Activated naive CD8-positive, alpha-beta T cell treated with anti-CD3 and anti-CD28 coated beads, Interleukin-2, amount 50 U/mL, for 24 hours (primary cell): ENCODE results near the gene CLEC18C.
"Not testable (repeated sequence)": the region's sequence is repeated elsewhere in the genome, so short reads cannot be mapped to it uniquely, and the experiment has no call there.

Experiments used
- ATAC-seq: fragments of 150-1000 bp; cut with Tn5 transposase; one replicate; pipeline ENCODE4 v1.10.0; 2021
- DNase-seq: peaks from one replicate; pipeline ENCODE4 v3.0.0; 2021
- H3K27ac Mint-ChIP-seq: one replicate; pipeline ENCODE4 v1.8.0; 2021; ENCODE audit warnings: mild to moderate bottlenecking, mixed read lengths
- H3K27me3 Mint-ChIP-seq: one replicate; pipeline ENCODE4 v1.8.0; 2021; ENCODE audit warnings: mixed read lengths
- H3K36me3 Mint-ChIP-seq: one replicate; pipeline ENCODE4 v1.8.0; 2021; ENCODE audit warnings: low read depth, mixed read lengths
- H3K4me1 Mint-ChIP-seq: one replicate; pipeline ENCODE4 v1.8.0; 2021; ENCODE audit warnings: mixed read lengths
- H3K4me3 Mint-ChIP-seq: one replicate; pipeline ENCODE4 v1.8.0; 2021; ENCODE audit warnings: mild to moderate bottlenecking, moderate library complexity, mixed read lengths
- H3K9me3 Mint-ChIP-seq: one replicate; pipeline ENCODE4 v1.8.0; 2021; ENCODE audit warnings: mixed read lengths

Gene CLEC18C

GRCh38 chr16:70223216-70223615, 49.6 kb downstream of the CLEC18C start:
- not testable (repeated sequence) for H3K4me3 Mint-ChIP-seq, ATAC-seq, H3K9me3 Mint-ChIP-seq, H3K4me1 Mint-ChIP-seq, H3K27me3 Mint-ChIP-seq, DNase-seq, H3K27ac Mint-ChIP-seq
- peaks cover 21% of the 10 kb centered on the region for H3K36me3 Mint-ChIP-seq

- not testable (repeated sequence) for H3K27ac Mint-ChIP-seq, H3K4me1 Mint-ChIP-seq, H3K4me3 Mint-ChIP-seq, H3K9me3 Mint-ChIP-seq, H3K27me3 Mint-ChIP-seq, DNase-seq, ATAC-seq
- peaks cover 22% of the 10 kb centered on the region for H3K36me3 Mint-ChIP-seq
Observed at GRCh38 chr16:70223971-70224513, 50.5 kb downstream of the CLEC18C start.

DNA sequence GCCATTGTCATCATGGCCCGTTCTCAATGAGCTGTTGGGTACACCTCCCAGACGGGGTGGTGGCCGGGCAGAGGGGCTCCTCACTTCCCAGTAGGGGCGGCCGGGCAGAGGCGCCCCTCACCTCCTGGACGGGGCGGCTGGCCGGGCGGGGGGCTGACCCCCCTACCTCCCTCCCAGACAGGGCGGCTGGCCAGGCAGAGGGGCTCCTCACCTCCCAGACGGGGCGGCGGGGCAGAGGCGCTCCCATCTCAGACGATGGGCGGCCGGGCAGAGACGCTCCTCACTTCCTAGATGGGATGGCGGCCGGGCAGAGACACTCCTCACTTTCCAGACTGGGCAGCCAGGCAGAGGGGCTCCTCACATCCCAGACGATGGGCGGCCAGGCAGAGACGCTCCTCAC, 51.1 kb downstream of the CLEC18C start:
- not testable (repeated sequence) for DNase-seq, H3K9me3 Mint-ChIP-seq, H3K27me3 Mint-ChIP-seq, H3K27ac Mint-ChIP-seq, ATAC-seq, H3K4me1 Mint-ChIP-seq, H3K4me3 Mint-ChIP-seq
- peaks cover 19% of the 10 kb centered on the region for H3K36me3 Mint-ChIP-seq

GRCh38 chr16:70225430-70225829, 51.8 kb downstream of the CLEC18C start:
- H3K27ac Mint-ChIP-seq: not testable (repeated sequence)

DNA sequence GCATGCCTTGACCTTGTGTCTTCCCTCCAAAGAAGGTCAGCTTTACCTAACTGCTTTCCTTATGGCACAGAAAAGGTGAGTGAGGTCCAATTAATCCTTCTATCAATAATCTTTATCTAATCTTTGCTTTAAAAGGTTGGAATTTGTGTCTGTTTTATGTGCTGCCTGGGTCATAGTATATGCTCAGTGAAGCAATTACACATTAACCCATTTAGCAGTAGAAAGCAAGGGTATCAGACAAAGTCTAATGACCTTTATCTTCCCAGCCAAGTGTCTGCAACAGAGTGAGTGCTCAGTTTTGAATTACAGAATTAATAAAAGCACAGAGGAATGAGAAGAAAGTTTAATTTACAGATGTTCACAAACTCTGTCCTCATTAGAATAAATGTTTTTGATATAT, 52.4 kb downstream of the CLEC18C start:
- DNase-seq, H3K9me3 Mint-ChIP-seq, H3K4me3 Mint-ChIP-seq, ATAC-seq, H3K27ac Mint-ChIP-seq, H3K4me1 Mint-ChIP-seq, H3K27me3 Mint-ChIP-seq: not testable (repeated sequence)
- H3K36me3 Mint-ChIP-seq: peaks cover 16% of the 10 kb centered on the region

More at GRCh38 chr16:70225430-70225829, 51.8 kb downstream of the CLEC18C start:
- H3K4me1 Mint-ChIP-seq, DNase-seq, H3K9me3 Mint-ChIP-seq, H3K4me3 Mint-ChIP-seq, H3K27me3 Mint-ChIP-seq, ATAC-seq: not testable (repeated sequence)
- peaks cover 16% of the 10 kb centered on the region for H3K36me3 Mint-ChIP-seq

DNA sequence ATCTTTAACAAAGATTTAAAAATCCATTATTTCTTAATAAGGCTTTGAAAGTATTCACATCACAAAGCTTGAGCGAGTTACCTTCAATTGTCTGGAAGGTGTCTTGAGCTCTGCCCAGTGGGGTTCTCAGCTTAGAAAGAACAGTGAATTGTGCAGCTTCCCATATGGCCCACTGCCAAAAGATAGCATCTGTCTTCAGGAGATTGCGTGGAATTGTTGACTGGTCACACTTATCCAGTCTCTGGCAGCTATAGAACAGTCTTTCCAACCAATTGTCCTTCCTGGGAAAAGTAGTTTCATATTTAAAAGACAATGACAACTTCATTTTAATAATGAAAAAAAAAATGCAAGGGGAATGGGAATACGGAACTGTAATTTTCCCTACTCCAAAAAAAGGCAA, 58.2 kb downstream of the CLEC18C start:
- Mint-ChIP-seq H3K27ac (peak overlapping the region; percentile 13), H3K36me3 (peaks cover 24% of the 10 kb centered on the region)
- H3K9me3 Mint-ChIP-seq, H3K27me3 Mint-ChIP-seq, DNase-seq, H3K4me3 Mint-ChIP-seq, H3K4me1 Mint-ChIP-seq, ATAC-seq: not testable (repeated sequence)
